Measurements from ENCODE around the gene GNA12. TPM values are rescaled to one million over a fixed set of nuclear protein-coding genes. Genes with fewer than 3 reads are reported as not detected.
A peak's percentile ranks its signal among the peaks of the same experiment; 100 is the strongest.

Gene GNA12
- total RNA-seq, 4 donors from 2014 or later = 11.0 to 68.5 (median 20.4) TPM

DNA sequence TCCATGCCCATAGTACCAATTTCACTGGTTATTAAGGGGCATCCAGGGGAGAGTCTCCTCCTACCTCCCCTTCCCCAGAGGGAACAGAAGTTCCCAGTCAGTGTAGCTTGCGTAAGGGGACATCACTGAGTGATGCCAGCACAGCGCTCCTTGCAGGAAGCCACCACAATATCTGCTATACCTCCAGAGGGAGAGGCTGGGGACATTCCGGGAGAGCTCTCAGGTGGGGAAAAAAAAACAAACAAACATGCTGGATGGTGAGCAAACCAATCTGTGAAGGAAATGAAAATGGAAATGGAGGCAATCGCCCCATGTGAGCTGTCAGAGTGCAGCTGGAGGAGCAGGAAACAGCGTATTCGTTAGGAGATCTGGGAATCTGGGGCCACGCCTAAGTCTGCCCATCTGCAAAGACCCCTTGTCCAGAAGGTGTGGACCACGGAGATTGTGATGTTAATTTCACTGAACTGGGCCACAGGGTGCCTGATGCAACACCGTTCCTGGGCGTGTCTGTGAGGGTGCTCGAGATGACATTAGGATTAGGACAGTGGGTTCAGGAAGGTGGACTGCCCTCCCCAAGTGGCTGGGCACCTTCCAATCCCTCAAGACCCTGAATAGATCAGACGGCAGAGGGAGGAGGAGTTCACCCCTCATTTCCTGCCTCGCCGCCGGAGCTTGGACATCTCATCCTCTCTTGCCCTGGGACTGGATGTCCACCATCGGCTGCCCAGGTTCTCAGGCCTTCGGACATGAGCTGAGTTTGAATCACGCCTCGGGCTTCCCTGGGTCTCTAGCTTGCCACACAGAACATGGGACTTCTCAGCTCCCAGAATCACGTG is 30.5 kb downstream of the GNA12 start:
- Histone ChIP-seq H3K27ac (peak overlapping the region; percentile 40 to 59 (median 48)), H3K9me3 (no peaks in the 10 kb centered on the region), H3K4me3 (no peak overlapping the region), H3K36me3 (no peaks in the 10 kb centered on the region), H3K4me1 (peaks cover 0 to 7% (median 0%) of the 10 kb centered on the region in 4 donors), H3K27me3 (no peaks in the 10 kb centered on the region)
- no peak for TF ChIP-seq POLR2A (IDR thresholded peaks at IDR 0.05)
- no peak for DNase-seq

DNA sequence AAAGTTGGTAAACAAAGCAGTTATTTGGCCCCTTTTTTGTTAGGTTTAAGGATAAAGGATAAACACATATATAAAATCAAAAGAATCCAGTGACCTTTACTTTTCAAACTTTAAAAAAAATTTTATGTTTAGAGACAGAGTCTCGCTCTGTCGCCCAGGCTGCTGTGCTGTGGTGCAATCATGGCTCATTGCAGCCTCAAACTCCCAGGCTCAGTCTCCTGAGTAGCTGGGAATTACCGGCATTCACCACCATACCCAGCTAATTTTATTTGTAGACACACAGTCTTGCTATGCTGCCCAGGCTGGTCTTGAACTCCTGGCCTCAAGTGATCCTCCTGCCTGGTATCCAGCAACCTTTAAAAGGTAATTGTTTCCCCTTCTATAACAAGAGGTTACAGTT is 31.3 kb downstream of the GNA12 start:
- no peak for TF ChIP-seq POLR2A (IDR thresholded peaks at IDR 0.05)
- TF ChIP-seq, protein P1, sequence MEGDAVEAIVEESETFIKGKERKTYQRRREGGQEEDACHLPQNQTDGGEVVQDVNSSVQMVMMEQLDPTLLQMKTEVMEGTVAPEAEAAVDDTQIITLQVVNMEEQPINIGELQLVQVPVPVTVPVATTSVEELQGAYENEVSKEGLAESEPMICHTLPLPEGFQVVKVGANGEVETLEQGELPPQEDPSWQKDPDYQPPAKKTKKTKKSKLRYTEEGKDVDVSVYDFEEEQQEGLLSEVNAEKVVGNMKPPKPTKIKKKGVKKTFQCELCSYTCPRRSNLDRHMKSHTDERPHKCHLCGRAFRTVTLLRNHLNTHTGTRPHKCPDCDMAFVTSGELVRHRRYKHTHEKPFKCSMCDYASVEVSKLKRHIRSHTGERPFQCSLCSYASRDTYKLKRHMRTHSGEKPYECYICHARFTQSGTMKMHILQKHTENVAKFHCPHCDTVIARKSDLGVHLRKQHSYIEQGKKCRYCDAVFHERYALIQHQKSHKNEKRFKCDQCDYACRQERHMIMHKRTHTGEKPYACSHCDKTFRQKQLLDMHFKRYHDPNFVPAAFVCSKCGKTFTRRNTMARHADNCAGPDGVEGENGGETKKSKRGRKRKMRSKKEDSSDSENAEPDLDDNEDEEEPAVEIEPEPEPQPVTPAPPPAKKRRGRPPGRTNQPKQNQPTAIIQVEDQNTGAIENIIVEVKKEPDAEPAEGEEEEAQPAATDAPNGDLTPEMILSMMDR (IDR thresholded peaks at IDR 0.05) = no peak
- H3K4me1 ChIP-seq = peaks cover 0 to 7% (median 0%) of the 10 kb centered on the region in 4 donors
- no peaks in the 10 kb centered on the region for H3K27me3 ChIP-seq
- H3K36me3 ChIP-seq = no peaks in the 10 kb centered on the region
- peak overlapping the region in 2 of 4 donors; percentile 59 to 71 for H3K27ac ChIP-seq
- DNase-seq = no peak
- H3K4me3 ChIP-seq = no peak overlapping the region
- no peaks in the 10 kb centered on the region for H3K9me3 ChIP-seq

DNA sequence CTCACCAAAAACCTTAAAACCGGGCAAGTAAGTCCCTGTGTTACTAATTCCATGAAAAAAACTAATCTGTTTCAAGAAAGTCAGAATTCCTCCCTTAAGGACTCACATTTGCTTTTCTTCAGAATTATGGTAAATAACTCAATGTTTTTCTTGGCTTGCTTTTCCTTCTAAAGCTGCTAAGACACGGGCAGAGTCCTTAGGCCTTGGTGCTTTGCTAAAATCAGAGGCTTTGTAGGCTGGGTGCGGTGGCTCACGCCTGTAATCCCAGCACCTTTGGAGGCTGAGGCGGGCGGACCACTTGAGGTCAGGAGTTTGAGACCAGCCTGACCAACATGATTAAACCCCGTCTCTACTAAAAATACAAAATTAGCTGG is 32.0 kb downstream of the GNA12 start:
- Histone ChIP-seq H3K27me3 (no peaks in the 10 kb centered on the region), H3K36me3 (no peaks in the 10 kb centered on the region), H3K9me3 (no peaks in the 10 kb centered on the region), H3K4me3 (no peak overlapping the region), H3K27ac (peak overlapping the region; percentile 36 to 71 (median 52)), H3K4me1 (peaks cover 0 to 7% (median 0%) of the 10 kb centered on the region in 4 donors)
- no peak for DNase-seq
- TF ChIP-seq POLR2A (IDR thresholded peaks at IDR 0.05) = no peak
- TF ChIP-seq, protein P1 (IDR thresholded peaks at IDR 0.05) = no peak

DNA sequence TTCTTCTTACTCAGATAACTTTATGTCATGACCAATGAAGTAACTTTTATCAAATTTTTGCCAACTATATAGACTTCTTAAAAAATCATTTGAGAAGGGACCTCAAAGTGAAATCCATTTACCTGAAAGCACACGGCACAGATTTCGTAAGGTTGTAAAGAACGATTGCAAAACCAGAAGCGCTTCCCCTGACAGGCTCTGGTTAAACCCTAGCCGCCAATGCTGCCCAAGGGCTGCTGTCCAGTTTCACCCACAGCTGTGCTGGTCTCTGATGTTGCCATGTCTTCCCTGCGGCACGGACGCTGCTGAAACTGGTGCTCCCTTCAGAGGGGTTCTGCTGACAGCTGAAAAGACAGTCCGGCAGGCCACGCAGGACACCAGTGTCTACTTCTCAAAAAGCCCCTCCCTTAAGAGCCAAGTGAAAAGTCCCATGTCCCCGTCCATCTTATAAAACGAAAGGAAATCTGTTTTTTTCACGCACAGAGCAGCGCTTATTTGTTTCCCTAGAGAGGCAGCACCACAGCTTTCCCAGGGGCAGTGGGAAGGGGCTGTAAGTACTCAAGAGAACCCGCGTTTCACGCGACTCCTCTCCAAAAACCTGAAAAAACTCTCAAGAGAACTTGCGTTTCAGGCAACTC is 32.5 kb downstream of the GNA12 start:
- TF ChIP-seq, protein P1 (IDR thresholded peaks at IDR 0.05) = no peak
- TF ChIP-seq POLR2A (IDR thresholded peaks at IDR 0.05) = no peak
- Histone ChIP-seq H3K36me3 (no peaks in the 10 kb centered on the region), H3K9me3 (no peaks in the 10 kb centered on the region), H3K27me3 (no peaks in the 10 kb centered on the region), H3K4me3 (no peak overlapping the region), H3K4me1 (peaks cover 0 to 7% (median 0%) of the 10 kb centered on the region in 4 donors), H3K27ac (peak overlapping the region; percentile 36 to 71 (median 52))
- no peak for DNase-seq

DNA sequence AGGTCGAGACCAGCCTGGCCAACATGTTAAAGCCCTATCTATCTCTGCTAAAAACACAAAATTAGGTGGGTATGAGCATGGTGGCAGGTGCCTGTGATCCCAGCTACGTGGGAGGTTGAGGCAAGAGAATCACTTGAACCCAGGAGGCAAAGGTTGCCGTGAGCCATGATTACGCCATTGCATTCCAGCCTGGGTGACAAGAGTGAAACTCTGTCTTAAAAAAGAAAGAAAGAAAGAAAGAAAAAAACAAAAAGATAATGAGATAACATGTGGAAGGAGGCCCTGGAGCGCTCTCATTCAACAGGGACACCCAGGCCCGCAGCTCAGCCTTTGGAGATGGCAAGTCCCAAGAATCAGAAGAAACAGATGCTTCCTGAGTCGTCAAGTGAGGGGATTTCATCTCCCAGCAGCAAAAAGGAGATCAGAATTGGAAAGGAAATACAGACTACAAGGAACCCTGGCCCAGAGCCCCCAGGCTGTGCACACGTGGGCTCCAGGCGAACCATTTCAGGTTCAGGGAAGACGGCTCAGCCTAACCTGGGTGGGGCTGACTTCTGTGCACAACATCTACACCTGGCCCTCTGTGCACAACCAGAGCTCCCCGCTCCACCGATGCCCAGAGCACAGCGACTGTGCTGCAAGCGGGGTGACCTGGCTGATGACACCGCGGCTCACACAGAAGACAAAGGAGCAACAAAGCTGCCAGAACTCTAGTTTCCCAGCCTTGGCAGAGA is 33.3 kb downstream of the GNA12 start:
- Histone ChIP-seq H3K27me3 (no peaks in the 10 kb centered on the region), H3K9me3 (no peaks in the 10 kb centered on the region), H3K4me3 (no peak overlapping the region), H3K36me3 (no peaks in the 10 kb centered on the region), H3K4me1 (peaks cover 0 to 7% (median 0%) of the 10 kb centered on the region in 4 donors), H3K27ac (peak overlapping the region; percentile 36 to 59 (median 42))
- no peak for TF ChIP-seq POLR2A (IDR thresholded peaks at IDR 0.05)
- TF ChIP-seq, protein P1 (IDR thresholded peaks at IDR 0.05) = no peak
- DNase-seq = no peak
